ENCODE results near the gene RIC8B.

RIC8B gene

DNA sequence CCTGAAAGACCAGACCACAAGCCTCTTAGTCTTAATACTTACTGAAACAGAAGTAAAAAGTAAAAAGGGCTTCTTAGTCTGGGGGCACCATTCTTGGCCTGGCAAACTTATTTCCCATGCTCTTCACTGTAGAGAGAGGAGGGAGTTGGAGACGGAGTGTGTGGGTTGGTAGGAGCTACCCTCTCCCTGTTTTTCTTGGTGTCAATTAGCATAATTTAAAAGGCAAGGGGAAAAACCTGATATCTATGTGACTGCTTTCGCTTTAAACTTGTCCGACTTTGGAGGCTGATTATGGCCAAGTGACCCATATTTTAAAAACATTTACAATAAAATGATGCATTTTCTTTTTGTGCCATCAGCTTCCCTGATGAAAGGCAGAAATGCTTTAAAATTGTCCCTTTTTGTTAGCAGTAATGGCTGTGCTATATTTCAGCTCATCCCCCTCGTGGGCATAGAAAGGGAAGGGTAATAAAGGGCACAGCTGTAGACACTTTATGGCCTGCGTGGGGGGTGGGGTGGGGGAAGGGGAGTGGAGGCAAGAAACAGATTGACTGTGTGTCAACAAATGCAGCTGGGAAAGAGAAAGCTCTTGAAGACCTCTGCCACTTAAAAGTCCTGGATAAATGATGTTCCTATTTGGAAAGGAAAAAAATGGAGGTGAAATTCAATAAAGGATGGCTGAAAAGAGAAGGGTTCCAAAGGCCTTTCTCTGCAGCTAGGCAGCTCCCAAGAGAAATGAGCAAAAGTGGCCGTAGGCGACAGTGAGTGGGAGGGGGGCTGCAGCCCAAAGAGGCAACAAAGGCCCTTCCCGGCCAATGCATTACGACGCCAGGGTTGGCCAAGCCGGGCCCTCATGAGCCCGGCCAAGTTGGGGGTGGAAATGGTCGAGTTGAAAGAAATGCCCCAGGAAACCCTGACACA is 123.8 kb downstream of the RIC8B start:
- H3K36me3 ChIP-seq (ENCODE audit: insufficient read depth, low read length), result no peaks in the 10 kb centered on the region
- ATAC-seq (ENCODE audit: insufficient read depth, low read depth) (no peak), DNase-seq (no peak)

DNA sequence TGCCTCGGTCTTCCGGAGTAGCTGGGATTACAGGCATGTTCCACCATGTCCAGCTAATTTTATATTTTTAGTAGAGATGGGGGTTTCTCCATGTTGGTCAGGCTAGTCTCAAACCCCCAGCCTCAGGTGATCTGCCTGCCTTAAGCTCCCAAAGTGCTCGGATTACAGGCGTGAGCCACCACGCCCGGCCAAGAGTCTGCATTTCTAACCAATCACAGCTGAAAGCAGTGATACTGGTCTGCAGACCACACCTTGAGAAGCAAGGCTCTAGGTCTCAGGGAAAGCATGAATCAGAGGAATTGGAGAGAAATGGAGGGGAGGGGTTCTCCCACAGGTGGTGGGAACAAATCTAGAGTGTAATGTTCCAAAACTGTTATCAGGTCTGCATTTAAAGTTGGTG is 126.1 kb downstream of the RIC8B start:
- H2AFZ ChIP-seq (ENCODE audit: low read depth, low read length), result no peak overlapping the region
- no peak overlapping the region for H3K9ac ChIP-seq (ENCODE audit: low read depth, low read length)
- ATAC-seq (ENCODE audit: insufficient read depth, low read depth), result no peak
- no peaks in the 10 kb centered on the region for H3K9me3 ChIP-seq (ENCODE audit: insufficient read depth, low read length, severe bottlenecking)
- TF ChIP-seq CTCF (IDR thresholded peaks at IDR 0.05; ENCODE audit: borderline replicate concordance, extremely low read depth, low read length, poor library complexity, severe bottlenecking), result no peak
- no peak for TF ChIP-seq EZH2 (IDR thresholded peaks at IDR 0.05; ENCODE audit: borderline replicate concordance, low read depth, low read length, severe bottlenecking)
- DNase-seq, result no peak
- no peak overlapping the region for H3K4me2 ChIP-seq (ENCODE audit: insufficient read depth, low read length)
- peaks cover 3% of the 10 kb centered on the region; the same call in 1 of the 2 replicates for H3K4me1 ChIP-seq (ENCODE audit: insufficient read depth, low read length)
- H3K79me2 ChIP-seq (ENCODE audit: insufficient read depth, low read length), result no peaks in the 10 kb centered on the region
- no peaks in the 10 kb centered on the region for H3K27me3 ChIP-seq (ENCODE audit: insufficient read depth, low read length, poor library complexity)
- no peak overlapping the region for H3K27ac ChIP-seq (ENCODE audit: low read length)
- H3K4me3 ChIP-seq (ENCODE audit: low read depth in 1 of 2, low read length in 2 of 2), result no peak overlapping the region
- H3K36me3 ChIP-seq (ENCODE audit: insufficient read depth, low read length), result no peaks in the 10 kb centered on the region
- H4K20me1 ChIP-seq (ENCODE audit: insufficient read depth, low read length), result no peaks in the 10 kb centered on the region

More for the DNA sequence above, 123.8 kb downstream of the RIC8B start:
- Histone ChIP-seq H3K4me3 (ENCODE audit: low read depth in 1 of 2, low read length in 2 of 2) (no peak overlapping the region), H3K79me2 (ENCODE audit: insufficient read depth, low read length) (no peaks in the 10 kb centered on the region), H3K4me1 (ENCODE audit: insufficient read depth, low read length) (0 out of 2 replicates have a peak, but pooled peaks cover under 1% of the 10 kb centered on the region), H3K9me3 (ENCODE audit: insufficient read depth, low read length, severe bottlenecking) (no peaks in the 10 kb centered on the region), H3K27ac (ENCODE audit: low read length) (no peak overlapping the region), H4K20me1 (ENCODE audit: insufficient read depth, low read length) (no peaks in the 10 kb centered on the region), H2AFZ (ENCODE audit: low read depth, low read length) (no peak overlapping the region), H3K4me2 (ENCODE audit: insufficient read depth, low read length) (no peak overlapping the region), H3K27me3 (ENCODE audit: insufficient read depth, low read length, poor library complexity) (no peaks in the 10 kb centered on the region), H3K9ac (ENCODE audit: low read depth, low read length) (no peak overlapping the region)
- TF ChIP-seq EZH2 (IDR thresholded peaks at IDR 0.05; ENCODE audit: borderline replicate concordance, low read depth, low read length, severe bottlenecking) (no peak), CTCF (IDR thresholded peaks at IDR 0.05; ENCODE audit: borderline replicate concordance, extremely low read depth, low read length, poor library complexity, severe bottlenecking) (no peak)

DNA sequence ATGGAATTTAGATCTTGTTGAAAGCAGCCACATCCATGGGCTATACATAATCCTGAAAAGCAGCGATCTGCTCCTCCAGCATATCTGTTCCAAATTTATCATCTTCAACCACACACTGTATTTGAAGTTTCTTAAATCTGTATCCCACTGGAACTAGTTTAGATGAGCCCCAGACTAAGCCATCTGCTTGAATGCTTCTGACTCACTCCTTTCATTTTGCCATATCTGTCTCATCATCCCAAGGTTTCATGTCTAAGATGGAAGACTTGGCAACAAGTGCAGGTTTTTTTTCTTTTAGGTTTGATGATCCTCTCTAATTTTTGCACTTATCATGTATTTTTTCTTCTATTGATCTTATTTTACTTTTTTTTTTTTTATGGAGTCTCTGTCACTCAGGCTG is 126.8 kb downstream of the RIC8B start:
- Histone ChIP-seq H2AFZ (ENCODE audit: low read depth, low read length) (no peak overlapping the region), H3K27me3 (ENCODE audit: insufficient read depth, low read length, poor library complexity) (no peaks in the 10 kb centered on the region), H3K4me1 (ENCODE audit: insufficient read depth, low read length) (peaks cover 3% of the 10 kb centered on the region; the same call in 1 of the 2 replicates), H3K9me3 (ENCODE audit: insufficient read depth, low read length, severe bottlenecking) (no peaks in the 10 kb centered on the region), H3K79me2 (ENCODE audit: insufficient read depth, low read length) (no peaks in the 10 kb centered on the region), H3K9ac (ENCODE audit: low read depth, low read length) (no peak overlapping the region), H3K27ac (ENCODE audit: low read length) (no peak overlapping the region), H4K20me1 (ENCODE audit: insufficient read depth, low read length) (no peaks in the 10 kb centered on the region), H3K36me3 (ENCODE audit: insufficient read depth, low read length) (no peaks in the 10 kb centered on the region), H3K4me3 (ENCODE audit: low read depth in 1 of 2, low read length in 2 of 2) (no peak overlapping the region), H3K4me2 (ENCODE audit: insufficient read depth, low read length) (no peak overlapping the region)
- ATAC-seq (ENCODE audit: insufficient read depth, low read depth) (no peak), DNase-seq (no peak)
- TF ChIP-seq EZH2 (IDR thresholded peaks at IDR 0.05; ENCODE audit: borderline replicate concordance, low read depth, low read length, severe bottlenecking), result no peak
- TF ChIP-seq CTCF (IDR thresholded peaks at IDR 0.05; ENCODE audit: borderline replicate concordance, extremely low read depth, low read length, poor library complexity, severe bottlenecking), result no peak
